WTC11 (cell line): ENCODE data around the gene RRAD. TPM values are rescaled to one million over a fixed set of nuclear protein-coding genes. Genes with fewer than 3 reads are reported as not detected.
A peak's percentile ranks its signal among the peaks of the same experiment; 100 is the strongest.
"Not testable (repeated sequence)": the region's sequence is repeated elsewhere in the genome, so short reads cannot be mapped to it uniquely, and the experiment has no call there.

Experiments
- ATAC-seq: fragments of 200-7000 bp; cut with Tn5 transposase; 2 replicates; pipeline ENCODE4 v1.10.0; 2021; ENCODE audit warnings: mild to moderate bottlenecking, moderate library complexity
- Bru-seq: library from RNA; stranded (reverse); fragments of 400-500 nt; gene quantifications from one replicate; lab custom pipeline; 2021; lab: Mats Ljungman, UMichigan
- CTCF ChIA-PET: fragments of 300-600 bp; sonication (Branson Sonifier 250); formaldehyde crosslinking; loops from one replicate; lab custom pipeline; 2021; ENCODE audit warnings: antibody characterized with exemption; lab: Charles Lee
- POLR2A ChIA-PET: fragments of 350-600 bp; sonication (Branson Sonifier 250); formaldehyde crosslinking; loops from one replicate; lab custom pipeline; 2021; ENCODE audit warnings: antibody characterized with exemption; lab: Charles Lee
- DNase-seq: peaks from one replicate; pipeline ENCODE4 v3.0.0; 2021; ENCODE audit warnings: low spot score
- H3K27ac Mint-ChIP-seq: 2 replicates; pipeline ENCODE4 v1.8.0; 2021; ENCODE audit warnings: mixed read lengths
- H3K27me3 Mint-ChIP-seq: 2 replicates; pipeline ENCODE4 v1.8.0; 2021; ENCODE audit warnings: low read depth, mild to moderate bottlenecking, moderate library complexity, mixed read lengths
- H3K36me3 Mint-ChIP-seq: 2 replicates; pipeline ENCODE4 v1.8.0; 2021; ENCODE audit warnings: mixed read lengths
- H3K4me1 Mint-ChIP-seq: 2 replicates; pipeline ENCODE4 v1.8.0; 2022; ENCODE audit warnings: mixed read lengths
- H3K4me3 Mint-ChIP-seq: 2 replicates; pipeline ENCODE4 v1.8.0; 2021; ENCODE audit warnings: mild to moderate bottlenecking, moderate library complexity, mixed read lengths
- H3K9me3 Mint-ChIP-seq: 2 replicates; pipeline ENCODE4 v1.8.0; 2021; ENCODE audit warnings: mixed read lengths
- CBFB ChIP-seq: sonication (generic); formaldehyde crosslinking; IDR thresholded peaks from 2 replicates; pipeline ENCODE4 v1.8.1; 2022; ENCODE audit warnings: mild to moderate bottlenecking, low read depth, missing genetic modification reagents
- ELF4 ChIP-seq: sonication (generic); formaldehyde crosslinking; IDR thresholded peaks from 2 replicates; pipeline ENCODE4 v1.8.1; 2022; ENCODE audit warnings: low read depth, mild to moderate bottlenecking, moderate library complexity, missing genetic modification reagents
- JAZF1 ChIP-seq: fragments of 250-450 bp; sonication (Bioruptor Pico); IDR thresholded peaks from 2 replicates; pipeline ENCODE4 v1.9.0; 2021; ENCODE audit warnings: moderate library complexity, mild to moderate bottlenecking, inconsistent platforms
- MAX ChIP-seq: sonication (generic); formaldehyde crosslinking; IDR thresholded peaks from 2 replicates; pipeline ENCODE4 v1.8.0; 2022; ENCODE audit warnings: mild to moderate bottlenecking, missing genetic modification reagents
- NFYB ChIP-seq: sonication (generic); formaldehyde crosslinking; conservative IDR thresholded peaks from 2 replicates; pipeline ENCODE4 v1.8.0; 2022; ENCODE audit warnings: low read depth, missing genetic modification reagents
- OVOL2 ChIP-seq: fragments of 250-450 bp; sonication (Bioruptor Pico); IDR thresholded peaks from 2 replicates; pipeline ENCODE4 v1.9.0; 2021; ENCODE audit warnings: mild to moderate bottlenecking, borderline replicate concordance
- TCF7 ChIP-seq: sonication (generic); formaldehyde crosslinking; IDR thresholded peaks from 2 replicates; pipeline ENCODE4 v1.8.0; 2022; ENCODE audit warnings: mild to moderate bottlenecking, low read depth, missing genetic modification reagents, moderate library complexity
- ZBTB43 ChIP-seq: sonication (generic); formaldehyde crosslinking; IDR thresholded peaks from 2 replicates; pipeline ENCODE4 v1.8.1; 2023; ENCODE audit warnings: mild to moderate bottlenecking, missing genetic modification reagents
- ZNF121 ChIP-seq: sonication (generic); formaldehyde crosslinking; IDR thresholded peaks from 2 replicates; pipeline ENCODE4 v1.8.0; 2023; ENCODE audit warnings: missing genetic modification reagents
- ZNF281 ChIP-seq: sonication (generic); formaldehyde crosslinking; IDR thresholded peaks from 2 replicates; pipeline ENCODE4 v1.8.0; 2023; ENCODE audit warnings: mild to moderate bottlenecking, missing genetic modification reagents
- long read RNA-seq, 3 experiments: library from RNA in 1 of 3; library from capped mRNA in 1 of 3; library from polyadenylated mRNA in 1 of 3; unstranded in 2 of 3; stranded (forward) in 1 of 3; transcript quantifications; one replicate each; pipeline ENCODE4 v2.0.0, GENCODE V29; 2021
- total RNA-seq: library from RNA; stranded (reverse); gene quantifications from 3 replicates; pipeline ENCODE4 v1.2.3, GENCODE V29; 2021
- TF ChIP-seq, protein P1 (sequence below): sonication (generic); formaldehyde crosslinking; IDR thresholded peaks from 2 replicates; pipeline ENCODE4 v1.8.1; 2022; ENCODE audit warnings: mild to moderate bottlenecking, moderate library complexity, missing genetic modification reagents
- TF ChIP-seq, protein P2 (sequence below): sonication (generic); formaldehyde crosslinking; IDR thresholded peaks from 2 replicates; pipeline ENCODE4 v1.8.0; 2023; ENCODE audit warnings: missing genetic modification reagents

The RRAD gene, protein sequence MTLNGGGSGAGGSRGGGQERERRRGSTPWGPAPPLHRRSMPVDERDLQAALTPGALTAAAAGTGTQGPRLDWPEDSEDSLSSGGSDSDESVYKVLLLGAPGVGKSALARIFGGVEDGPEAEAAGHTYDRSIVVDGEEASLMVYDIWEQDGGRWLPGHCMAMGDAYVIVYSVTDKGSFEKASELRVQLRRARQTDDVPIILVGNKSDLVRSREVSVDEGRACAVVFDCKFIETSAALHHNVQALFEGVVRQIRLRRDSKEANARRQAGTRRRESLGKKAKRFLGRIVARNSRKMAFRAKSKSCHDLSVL
- total RNA-seq (0.16 to 0.52 TPM (median 0.18 TPM) in 3 replicates), Bru-seq, nascent RNA (not detected)
- long read RNA-seq, experiment 1 = 0 reads
- long read RNA-seq, experiment 2 = 0 reads
- long read RNA-seq, experiment 3 = 0 reads

DNA sequence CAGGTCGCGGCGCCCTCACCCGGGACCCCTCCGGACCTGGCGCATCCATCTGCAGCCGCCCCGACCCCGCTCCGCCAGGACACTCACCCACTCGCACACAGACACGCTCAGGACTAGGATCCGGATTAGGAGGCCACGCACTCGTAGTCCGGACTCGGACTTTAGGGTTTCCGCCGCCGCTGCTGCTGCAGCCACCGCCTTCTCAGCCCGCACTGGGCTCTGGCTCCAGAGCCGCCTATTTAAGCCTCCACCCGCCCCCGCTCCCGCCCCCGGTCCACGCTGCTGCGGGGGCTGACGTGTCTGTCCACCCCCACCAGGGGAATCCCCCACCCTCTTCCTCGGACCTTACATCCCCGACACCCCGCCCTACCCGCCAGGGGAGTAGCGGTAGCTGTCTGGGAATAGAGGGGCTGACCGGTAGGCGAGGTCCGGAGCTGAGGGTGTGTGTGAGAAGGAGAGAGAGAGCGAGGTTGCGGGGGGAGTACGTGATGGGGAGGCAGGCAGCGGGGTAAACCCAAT lies at the start of gene RRAD:
Gene RRAD, minus strand, starts transcription at position 214 of the 519 bp plus-strand sequence. CDS start 356 bp downstream, outside the sequence.
- peak; percentile 11 for ATAC-seq
- Mint-ChIP-seq H3K27ac (no peak within 1 kb of the TSS), H3K4me1 (peaks cover 7% of the 10 kb centered on the region; the same call in 1 of the 2 replicates), H3K4me3 (peak within 1 kb of the TSS; percentile 73), H3K9me3 (no peaks in the 10 kb centered on the region), H3K27me3 (peaks cover 59% of the 10 kb centered on the region), H3K36me3 (no peaks in the 10 kb centered on the region)
- POLR2A ChIA-PET = no interaction called here
- DNase-seq = peak; percentile 26
- no peak for TF ChIP-seq ELF4 (CRISPR knock-in tag)
- TF ChIP-seq, protein P1, sequence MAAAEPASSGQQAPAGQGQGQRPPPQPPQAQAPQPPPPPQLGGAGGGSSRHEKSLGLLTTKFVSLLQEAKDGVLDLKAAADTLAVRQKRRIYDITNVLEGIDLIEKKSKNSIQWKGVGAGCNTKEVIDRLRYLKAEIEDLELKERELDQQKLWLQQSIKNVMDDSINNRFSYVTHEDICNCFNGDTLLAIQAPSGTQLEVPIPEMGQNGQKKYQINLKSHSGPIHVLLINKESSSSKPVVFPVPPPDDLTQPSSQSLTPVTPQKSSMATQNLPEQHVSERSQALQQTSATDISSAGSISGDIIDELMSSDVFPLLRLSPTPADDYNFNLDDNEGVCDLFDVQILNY (CRISPR knock-in tag) = no peak
- CTCF ChIA-PET = interaction anchor here (0.6 to 7.0 kb wide), 15 partner anchors 9 to 360 kb away, joined by 3 to 175 read pairs (median 4); partner anchors contain the start of genes CES3, NAE1 and PDP2

DNA sequence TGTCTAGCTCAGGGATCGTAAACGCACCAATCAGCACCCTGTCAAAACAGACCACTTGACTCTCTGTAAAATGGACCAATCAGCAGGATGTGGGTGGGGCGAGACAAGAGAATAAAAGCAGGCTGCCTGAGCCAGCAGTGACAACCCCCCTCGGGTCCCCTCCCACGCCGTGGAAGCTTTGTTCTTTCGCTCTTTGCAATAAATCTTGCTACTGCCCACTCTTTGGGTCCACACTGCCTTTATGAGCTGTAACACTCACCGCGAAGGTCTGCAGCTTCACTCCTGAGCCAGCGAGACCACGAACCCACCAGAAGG lies 49.6 kb upstream of the RRAD start:
- H3K27ac Mint-ChIP-seq, POLR2A ChIA-PET, H3K27me3 Mint-ChIP-seq, ATAC-seq, H3K9me3 Mint-ChIP-seq, H3K4me3 Mint-ChIP-seq, H3K4me1 Mint-ChIP-seq, DNase-seq, H3K36me3 Mint-ChIP-seq: not testable (repeated sequence)
- CTCF ChIA-PET = interaction anchor here (0.6 to 6.8 kb wide), 7 partner anchors 14 to 310 kb away, joined by 3 to 39 read pairs (median 10); partner anchors contain the start of gene CES3
- peak; percentile 62 for TF ChIP-seq NFYB (CRISPR knock-in tag)

DNA sequence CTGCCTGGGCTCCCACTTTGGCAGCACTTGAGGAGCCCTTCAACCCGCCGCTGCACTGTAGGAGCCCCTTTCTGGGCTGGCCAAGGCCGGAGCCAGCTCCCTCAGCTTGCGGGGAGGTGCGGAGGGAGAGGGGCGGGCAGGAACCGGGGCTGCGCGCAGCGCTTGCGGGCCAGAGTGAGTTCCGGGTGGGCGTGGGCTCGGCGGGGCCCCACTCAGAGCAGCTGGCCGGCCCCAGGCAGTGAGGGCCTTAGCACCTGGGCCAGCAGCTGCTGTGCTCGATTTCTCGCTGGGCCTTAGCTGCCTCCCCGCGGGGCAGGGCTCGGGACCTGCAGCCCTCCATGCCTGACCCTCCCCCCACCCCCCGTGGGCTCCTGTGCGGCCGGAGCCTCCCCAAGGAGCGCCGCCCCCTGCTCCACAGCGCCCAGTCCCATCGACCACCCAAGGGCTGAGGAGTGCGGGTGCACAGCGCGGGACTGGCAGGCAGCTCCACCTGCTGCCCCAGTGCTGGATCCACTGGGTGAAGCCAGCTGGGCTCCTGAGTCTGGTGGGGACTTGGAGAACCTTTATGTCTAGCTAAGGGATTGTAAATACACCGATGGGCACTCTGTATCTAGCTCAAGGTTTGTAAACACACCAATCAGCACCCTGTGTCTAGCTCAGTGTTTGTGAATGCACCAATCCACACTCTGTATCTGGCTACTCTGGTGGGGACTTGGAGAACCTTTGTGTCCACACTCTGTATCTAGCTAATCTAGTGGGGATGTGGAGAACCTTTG lies 49.0 kb upstream of the RRAD start:
- POLR2A ChIA-PET, H3K9me3 Mint-ChIP-seq, H3K36me3 Mint-ChIP-seq, DNase-seq, H3K27me3 Mint-ChIP-seq, ATAC-seq, H3K27ac Mint-ChIP-seq, H3K4me3 Mint-ChIP-seq: not testable (repeated sequence)
- TF ChIP-seq ZNF121 (CRISPR knock-in tag) = 0 out of 2 replicates have a peak, but pooled peaks have one; percentile 33
- TF ChIP-seq, all 79 proteins: peak for 1; not testable (repeated sequence) for 78
- CTCF ChIA-PET = interaction anchor here (1.2 to 6.8 kb wide), 7 partner anchors 13 to 211 kb away, joined by 3 to 39 read pairs (median 10); partner anchors contain the start of gene CES3
- not testable (repeated sequence) for H3K4me1 Mint-ChIP-seq

- TF ChIP-seq ZNF281 (CRISPR knock-in tag) = no peak
- TF ChIP-seq JAZF1 (CRISPR knock-in tag) = no peak
- no peak for TF ChIP-seq OVOL2 (CRISPR knock-in tag)
- TF ChIP-seq, protein P2, sequence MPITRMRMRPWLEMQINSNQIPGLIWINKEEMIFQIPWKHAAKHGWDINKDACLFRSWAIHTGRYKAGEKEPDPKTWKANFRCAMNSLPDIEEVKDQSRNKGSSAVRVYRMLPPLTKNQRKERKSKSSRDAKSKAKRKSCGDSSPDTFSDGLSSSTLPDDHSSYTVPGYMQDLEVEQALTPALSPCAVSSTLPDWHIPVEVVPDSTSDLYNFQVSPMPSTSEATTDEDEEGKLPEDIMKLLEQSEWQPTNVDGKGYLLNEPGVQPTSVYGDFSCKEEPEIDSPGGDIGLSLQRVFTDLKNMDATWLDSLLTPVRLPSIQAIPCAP = no peak
- TF ChIP-seq CBFB (CRISPR knock-in tag) = no peak
- TF ChIP-seq MAX = no peak
- no peak for TF ChIP-seq ZBTB43 (CRISPR knock-in tag)
- TF ChIP-seq TCF7 (CRISPR knock-in tag) = no peak
- DNase-seq (no peak), ATAC-seq (no peak)
- Mint-ChIP-seq H3K27me3 (no peaks in the 10 kb centered on the region; the same call in 1 of the 2 replicates), H3K4me1 (peaks cover 6% of the 10 kb centered on the region), H3K36me3 (no peaks in the 10 kb centered on the region), H3K9me3 (no peaks in the 10 kb centered on the region), H3K4me3 (no peak overlapping the region), H3K27ac (no peak overlapping the region)
- ChIA-PET POLR2A (no interaction called here), CTCF (interaction anchor here (1.3 to 6.8 kb wide), 5 partner anchors 13 to 181 kb away, joined by 3 to 39 read pairs (median 10); partner anchors contain the start of gene CES3)
Observed at GRCh38 chr16:66973716-66974115, 48.4 kb upstream of the RRAD start.
